Measurements from ENCODE around the gene SERTAD2.

SERTAD2 gene

DNA sequence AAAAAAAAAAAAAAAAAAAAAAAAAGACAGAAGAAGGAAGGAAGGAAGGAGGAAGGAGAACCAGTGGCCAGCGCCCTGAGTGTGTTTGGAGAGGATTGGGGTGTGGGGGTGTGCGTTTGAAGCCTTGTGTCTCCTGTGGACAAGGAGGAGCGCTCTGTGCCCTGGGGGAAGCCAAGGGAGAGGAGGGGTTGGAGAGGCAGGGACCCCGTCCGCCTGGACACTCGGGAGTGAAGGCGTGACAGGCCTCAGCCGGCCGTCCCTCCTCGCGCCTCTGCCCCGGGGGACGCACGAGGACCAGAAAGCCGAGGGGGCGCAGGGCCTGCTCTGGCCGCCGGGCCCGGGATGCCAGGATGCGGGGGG is 44.9 kb downstream of the SERTAD2 start:
- no peak for DNase-seq (ENCODE audit: low read depth)

DNA sequence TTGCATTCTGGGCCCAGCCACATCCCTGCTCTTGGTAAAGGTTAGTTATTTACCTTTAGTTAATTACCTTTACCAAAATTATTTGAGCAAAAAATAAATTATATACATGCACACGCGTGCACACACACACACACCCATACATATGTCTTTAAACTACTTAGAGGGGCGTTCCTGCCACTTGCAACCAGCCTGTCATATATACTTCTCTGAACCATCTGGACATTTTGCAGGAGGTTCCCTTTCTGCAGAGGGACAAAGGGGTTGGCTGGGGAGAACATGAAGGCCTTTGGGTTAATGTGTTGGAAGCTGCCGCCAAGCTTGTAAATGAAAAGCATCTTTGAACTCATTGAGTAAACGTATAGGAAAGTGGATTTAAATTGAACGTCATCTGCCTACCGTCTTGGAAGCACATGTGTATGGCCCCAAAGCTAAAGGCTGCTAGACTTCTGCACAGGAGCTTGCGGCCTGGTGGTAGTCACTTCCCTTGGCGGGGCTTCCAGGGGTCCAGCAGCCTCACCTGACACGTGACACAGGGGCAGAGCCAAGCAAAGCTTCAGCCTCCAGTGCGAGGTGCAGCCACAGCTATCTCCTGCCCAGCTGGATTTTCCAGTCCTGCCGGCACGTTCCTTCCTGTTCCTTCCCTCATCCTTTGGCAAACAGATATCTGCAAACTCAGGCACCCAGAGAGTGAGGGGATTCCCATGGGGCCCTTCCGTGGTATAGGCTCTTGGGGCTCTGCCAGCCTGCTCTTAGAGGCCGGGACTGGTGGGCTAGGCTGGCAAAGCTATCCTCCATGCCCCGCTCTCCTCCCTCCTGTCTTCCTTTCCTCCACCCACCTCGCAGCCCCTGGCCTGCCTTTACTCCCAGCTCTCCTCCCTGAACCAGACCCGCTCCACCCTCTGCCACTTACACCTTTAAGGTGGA is 46.1 kb downstream of the SERTAD2 start:
- DNase-seq (ENCODE audit: low read depth) = no peak

DNA sequence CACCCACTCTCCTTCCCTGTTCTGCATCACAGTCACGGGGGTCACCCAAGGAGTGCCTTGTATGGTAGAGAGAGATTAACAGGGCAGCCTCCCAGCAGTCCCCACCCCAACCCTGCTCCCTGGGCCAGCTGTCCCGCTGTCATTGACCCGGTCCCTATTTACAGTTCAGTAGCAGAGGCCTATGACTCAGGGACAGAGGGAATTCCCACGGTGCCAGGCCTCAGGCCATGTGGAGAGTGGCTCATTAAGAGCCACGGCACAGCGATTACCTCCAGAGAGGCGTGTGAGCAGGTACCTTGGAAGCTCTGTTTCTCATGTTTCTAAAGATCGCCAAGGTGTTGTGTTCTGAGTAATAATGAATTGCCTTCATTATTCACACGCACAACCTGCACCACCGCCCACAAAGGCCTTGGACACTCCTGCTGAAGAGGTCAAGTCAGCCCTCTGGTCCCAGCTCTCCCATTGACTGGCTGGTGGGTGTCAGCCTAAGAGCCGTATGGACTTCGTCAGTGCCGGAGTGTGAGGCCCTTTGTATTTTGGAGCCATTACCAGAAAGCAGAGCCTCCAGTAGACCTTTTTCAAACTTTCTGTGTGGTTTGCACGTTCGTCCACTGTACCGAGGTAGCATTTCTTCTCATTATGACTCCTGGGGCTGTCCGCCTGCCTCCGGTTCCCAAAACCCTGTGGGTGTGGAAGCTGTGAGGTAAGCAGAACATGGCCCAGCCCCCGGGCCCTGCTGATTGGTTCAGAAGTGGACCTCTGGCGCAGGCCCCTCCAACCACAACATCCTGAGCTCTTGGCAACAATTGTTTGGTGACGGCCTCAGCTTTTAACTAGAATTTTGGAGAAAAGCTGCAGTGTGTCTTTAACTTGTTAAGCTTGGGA is 47.0 kb downstream of the SERTAD2 start:
- peak; percentile 45 for DNase-seq (ENCODE audit: low read depth)

DNA sequence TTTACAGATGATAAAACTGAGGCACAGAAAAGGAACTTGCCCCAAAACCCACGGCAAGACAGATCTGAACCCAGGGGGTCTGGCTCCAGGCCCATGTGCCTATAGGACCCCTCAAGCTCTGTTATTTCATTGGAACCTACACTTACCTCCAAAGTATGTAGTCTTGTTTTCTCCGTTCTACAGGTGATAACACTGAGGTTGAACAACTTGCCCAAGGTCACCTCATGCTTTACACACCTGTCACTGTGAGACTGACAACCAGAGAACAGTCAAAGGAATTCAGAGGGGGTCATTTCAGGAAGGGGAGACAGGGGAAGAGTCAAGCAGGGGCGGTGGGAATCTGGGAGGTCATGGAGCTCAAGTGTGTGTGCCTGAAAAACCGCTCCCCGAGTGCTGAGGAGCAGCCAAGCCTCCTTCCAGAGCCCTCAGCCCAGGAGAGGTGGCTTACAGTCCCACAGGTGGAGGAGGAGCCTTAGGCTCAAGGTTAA is 47.7 kb downstream of the SERTAD2 start:
- no peak for DNase-seq (ENCODE audit: low read depth)

DNA sequence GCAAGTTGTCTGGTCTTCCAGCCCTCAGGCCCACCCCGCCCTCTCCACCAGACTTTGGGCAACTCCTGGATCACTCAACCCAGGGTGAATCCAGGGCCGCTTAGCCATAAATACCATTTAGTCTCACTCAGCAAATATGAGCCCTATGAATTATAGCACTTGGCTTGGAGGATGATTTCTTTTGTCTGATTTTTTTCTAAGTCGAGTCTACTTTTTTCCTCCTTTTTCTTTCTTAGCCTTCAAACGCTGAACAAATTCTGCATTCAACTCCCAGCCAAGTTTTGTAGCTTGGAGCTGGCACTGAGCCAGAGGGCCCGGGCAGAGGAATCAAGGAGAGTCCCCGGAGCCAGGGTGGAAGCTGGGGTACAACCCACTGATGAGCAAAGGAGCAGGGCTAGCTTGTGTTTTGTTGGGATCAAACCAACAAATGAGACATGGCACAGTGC is 48.7 kb downstream of the SERTAD2 start:
- DNase-seq (ENCODE audit: low read depth) = no peak

DNA sequence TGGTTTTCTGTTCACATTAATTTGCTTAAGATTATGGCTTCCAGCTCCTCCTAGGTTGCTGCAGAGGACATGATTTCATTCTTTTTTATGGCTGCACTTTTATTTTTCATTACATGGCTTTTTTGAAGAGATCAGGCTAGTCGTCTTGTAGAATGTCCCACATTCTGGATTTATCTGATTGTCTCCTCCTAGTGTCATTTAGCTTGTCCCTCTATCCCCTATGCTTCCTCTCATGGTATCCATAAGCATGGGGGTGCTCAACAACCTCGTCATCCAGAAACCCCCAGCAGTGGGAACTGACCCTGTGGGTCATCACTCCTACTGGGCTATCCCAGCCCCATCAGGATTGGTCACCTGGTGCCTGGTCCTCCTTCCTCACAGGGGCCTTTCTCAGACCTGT is 49.6 kb downstream of the SERTAD2 start:
- DNase-seq (ENCODE audit: low read depth) = no peak

DNA sequence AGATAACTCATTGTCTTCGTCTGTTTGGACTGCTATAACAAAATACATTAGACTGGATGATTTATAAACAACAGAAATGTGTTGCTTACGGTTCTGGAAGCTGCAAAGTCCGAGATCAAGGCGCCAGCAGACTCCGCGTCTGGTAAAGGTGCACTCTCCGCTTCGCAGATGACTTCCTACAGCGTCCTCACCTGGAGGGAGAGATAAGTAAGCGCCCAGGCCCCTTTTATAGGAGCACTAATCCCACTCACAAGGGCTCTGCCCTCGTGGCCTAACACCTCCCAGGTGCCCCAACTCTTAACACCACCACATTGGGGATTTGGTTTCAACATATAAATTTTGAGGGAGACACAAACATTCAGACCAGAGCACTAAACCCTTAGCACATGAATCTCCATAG is 51.3 kb downstream of the SERTAD2 start:
- no peak for DNase-seq (ENCODE audit: low read depth)

DNA sequence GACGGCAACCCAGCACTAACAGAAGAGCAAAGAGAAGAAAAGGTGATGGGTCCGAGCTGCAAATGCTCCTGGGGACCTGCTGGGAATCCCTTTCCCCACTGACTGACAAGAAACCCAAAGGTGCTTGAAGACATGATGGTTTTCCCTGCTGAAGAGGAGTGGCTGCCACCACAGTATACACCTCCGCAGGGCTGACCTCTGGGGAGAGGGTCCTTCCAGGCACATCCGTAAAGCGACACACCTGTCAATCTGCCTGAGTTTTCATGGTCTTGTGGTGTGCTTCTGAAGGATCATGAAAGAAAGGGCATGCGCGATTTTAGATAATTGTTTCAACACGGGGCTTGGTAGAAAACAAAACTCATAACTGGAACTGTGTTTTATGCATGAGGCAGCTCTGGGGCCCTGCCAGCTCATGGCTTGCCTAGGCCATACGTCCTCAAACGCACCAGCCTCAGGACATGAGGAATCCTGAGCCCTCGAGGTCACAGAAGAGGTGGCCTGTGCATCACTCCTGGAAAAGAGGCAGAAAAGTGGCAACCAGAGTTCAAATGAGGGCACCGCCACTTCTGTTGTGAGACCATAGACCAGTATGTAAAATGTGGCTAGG is 51.8 kb downstream of the SERTAD2 start:
- no peak for DNase-seq (ENCODE audit: low read depth)

DNA sequence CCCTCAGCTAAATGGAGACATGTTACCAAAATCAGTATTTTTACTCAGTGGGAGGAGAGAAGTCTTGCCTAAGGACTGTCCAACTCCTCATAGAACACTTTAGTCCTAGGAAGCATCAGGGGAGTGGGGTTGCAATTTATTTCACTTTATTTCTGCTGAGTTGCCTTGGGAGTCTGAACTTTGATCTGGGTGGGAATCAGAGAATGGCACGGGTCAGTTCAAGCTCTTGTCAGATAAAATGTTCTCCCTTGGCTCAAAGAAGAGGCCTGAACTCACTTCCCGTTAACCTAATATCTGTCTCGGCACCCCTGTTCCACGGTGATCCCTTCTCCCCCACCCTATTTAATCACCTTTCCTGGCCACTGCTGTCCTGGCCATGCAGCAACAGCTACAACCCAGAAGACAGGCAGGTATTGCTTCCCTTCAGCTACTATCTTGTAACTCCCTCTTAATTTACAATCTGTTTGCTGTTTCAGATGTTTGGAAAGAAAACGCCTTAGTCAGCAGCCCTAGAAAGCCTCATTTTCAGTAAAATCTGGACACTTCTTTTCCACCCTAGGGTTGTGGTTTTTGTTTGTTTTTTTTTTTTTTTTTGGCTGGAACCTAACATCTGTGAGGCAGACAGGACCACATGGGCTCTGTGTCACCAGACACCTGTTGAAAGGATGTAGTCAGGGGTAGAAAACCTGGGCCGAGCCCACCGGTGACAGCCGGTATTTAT is 52.5 kb downstream of the SERTAD2 start:
- DNase-seq (ENCODE audit: low read depth) = no peak

DNA sequence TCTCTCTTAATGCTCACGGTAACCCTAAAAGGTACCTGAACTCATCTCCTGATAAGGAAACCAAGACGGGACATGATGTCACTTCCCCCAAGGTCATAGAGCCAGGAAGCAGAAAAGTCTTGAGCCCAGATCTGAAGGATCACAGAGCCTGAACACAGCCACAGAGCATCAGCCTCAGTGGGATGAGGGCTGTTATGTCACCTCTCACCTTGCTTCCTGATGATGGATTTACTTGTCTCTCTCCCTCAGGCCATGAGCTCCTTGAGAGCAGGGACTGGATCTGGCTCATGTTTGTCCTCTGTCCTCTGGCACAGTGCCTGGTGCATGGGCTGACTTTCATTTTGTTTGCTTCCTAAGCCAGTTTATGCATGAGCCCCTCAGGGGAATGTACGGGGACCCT is 54.2 kb downstream of the SERTAD2 start:
- DNase-seq (ENCODE audit: low read depth) = no peak

DNA sequence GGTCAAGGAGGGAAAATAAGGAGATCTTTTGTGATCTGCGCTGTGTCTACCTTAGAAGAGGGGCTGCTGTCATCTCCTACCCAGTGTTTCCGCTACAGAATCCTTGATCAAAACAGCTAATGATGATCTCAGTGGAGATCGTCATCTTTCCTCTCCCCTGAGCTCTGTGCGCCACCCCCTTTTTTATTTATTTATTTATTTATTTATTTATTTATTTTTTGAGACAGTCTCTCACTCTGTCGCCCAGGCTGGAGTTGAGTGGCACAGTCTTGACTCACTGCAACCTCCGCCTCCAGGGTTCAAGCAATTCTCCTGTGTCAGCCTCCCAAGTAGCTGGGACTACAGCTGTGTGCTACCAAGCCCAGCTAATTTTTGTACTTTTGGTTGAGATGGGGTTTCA is 55.5 kb downstream of the SERTAD2 start:
- DNase-seq (ENCODE audit: low read depth) = no peak

DNA sequence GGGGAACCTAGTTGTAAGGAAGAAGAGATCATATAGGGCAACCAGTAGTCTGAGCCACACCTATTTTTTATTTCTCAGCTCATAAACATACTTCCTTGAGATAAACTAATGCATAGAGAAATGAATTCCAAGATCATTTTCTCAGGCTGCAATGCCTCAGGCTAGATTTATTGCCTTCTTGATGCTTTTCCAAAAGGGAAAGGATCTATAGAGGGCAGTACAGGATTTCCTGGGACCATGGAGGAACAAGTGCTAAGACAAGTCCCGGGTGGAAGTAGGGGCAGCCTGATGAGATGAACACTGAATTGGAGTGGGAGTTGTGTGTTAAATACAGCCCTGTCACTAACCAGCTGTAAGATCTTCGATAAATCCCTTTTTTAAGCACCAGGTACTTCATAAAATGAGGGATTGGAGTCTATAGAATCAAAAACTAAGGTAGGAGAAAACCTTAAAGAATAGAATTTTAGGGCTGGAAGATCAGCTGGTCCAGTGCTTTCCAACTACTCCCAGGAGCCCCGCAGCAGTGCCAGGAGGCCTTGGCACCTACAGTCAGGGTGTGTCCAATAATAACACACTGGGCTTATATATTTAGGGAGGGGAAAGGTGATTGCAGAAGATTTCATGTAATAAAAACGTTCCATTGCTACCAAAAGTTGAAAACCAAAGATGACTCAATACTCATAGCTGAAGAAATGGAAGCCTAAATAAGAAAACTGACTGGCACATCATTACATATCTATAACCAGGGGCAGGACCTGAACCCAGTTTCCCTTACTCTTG is 58.1 kb downstream of the SERTAD2 start:
- no peak for DNase-seq (ENCODE audit: low read depth)

DNA sequence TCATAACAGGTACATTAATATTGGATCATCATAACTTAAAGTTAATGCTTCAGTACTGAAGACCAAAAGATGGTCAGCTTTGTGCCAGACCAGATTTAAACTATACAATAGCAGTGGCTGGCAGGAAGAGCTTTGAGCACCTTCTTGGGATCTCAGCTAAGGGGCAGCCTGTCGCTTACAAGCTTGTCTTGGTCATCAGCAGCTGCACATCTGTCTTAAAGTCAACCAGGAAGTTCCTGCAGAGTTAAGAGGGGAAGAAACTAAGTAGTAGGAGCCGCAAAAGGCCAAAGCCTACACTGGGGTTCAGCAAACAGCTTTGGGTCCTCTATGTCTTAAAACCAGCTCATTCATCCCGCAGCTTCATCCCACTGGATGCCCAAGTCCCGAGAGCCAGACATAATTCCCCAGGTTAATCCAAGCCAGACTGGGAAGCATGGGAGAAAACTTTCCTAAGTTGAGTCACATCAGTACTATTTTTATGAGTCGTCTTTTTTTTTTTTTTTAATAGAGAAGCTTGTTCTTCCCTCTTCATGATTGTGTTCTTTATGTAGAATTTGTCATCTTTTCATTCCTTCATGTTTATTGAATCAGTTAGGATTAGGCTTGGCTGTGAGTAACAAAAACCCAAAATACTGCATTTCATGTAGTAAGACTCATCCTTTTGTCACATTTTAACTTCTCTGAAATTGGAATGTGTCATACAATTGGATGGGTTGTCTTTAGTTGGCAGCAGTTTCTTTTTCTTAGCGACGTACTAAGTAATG is 59.3 kb downstream of the SERTAD2 start:
- DNase-seq (ENCODE audit: low read depth) = no peak

DNA sequence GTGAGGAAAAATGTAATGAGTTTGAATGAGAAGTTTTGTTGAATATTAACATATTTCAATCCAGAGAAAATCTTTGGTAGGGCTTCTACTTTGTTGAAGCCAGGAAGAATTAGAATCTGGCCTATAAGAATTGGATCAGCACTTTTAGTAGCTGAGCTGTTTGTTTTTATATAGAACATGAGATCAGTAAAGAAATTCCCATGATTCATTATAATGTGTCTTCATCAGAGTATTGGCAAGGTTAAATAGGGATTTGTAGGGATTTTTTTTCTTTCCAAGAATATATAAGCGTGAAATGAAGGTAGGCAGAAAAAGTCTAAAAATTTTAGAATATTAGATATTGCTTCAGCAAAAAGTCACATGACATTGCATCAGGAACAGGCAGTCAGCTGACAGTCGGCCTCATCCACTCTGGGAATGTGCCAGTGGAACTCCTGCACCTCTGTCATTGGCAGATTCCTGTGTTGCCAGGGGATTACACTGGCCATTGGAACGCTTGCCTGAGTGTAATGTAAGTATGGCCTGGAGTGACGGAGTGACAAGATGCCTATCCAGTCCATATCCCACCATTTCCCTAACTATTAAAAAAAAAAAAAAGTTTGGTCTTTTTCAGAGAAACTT is 60.6 kb downstream of the SERTAD2 start:
- no peak for DNase-seq (ENCODE audit: low read depth)

DNA sequence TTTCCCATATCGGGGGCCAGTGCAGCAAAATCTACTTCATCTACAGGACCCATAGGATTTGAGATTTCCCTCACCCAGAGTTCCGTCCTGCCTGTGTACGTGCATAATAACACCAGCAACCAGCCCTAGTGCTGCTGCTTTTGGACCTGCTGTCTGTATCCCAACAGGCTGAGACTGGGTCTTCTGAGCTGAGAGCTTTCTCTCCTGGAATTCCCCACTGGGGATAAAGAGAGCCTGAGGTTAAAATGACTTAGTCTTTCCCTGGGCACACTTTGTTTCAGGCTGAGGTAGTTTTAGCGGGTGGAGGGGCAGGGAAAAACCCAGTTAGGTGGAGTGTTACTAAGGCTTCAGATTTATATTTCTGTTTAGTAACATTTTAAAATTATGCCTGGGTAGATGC is 62.5 kb downstream of the SERTAD2 start:
- no peak for DNase-seq (ENCODE audit: low read depth)

DNA sequence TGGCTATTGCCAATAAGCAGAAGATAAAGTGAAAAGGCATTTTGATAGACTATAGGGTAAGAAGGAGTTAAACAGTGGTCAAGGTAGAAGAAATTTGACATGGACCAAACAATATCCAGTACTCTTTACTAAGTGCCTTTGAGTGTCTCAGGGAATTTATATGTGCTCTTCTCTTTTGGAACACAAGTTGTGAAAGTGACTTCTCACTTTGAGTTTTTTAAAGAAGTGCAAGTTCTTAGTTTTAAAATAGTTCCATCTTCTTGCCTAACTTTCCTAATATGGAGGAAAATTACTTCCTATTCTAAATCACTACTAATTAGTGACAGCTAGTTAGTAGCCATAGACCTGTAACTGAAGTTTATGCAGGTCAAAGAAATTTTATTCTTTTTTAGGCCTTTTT is 66.2 kb downstream of the SERTAD2 start:
- DNase-seq (ENCODE audit: low read depth) = no peak

DNA sequence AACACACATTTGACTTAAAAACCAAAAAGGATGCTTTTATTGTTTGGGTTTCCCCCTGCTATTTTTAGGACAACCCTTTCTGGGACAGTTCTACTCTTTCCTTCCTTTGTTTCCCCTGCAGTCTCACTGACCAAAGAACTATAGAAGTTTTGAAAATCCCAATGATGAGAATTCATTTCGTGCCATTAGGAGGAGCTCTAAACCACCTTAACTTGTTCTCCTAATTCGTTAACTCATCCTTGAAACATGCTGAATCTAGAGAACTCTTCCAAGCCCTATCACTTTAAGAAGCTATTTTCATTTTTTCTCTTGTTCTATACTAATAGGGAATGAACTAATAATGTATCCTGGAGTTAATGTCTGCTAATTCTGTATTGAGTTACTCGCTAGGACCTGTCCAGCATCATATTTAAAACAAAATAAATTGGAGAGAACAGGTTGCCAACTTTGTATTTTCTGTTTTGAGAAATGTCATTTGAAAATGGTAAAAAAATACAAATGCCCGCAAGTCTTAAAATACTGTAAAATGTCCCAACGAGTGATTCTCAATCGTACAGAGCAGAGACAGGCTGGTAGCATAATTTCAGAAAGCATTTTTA is 66.7 kb downstream of the SERTAD2 start:
- no peak for DNase-seq (ENCODE audit: low read depth)

DNA sequence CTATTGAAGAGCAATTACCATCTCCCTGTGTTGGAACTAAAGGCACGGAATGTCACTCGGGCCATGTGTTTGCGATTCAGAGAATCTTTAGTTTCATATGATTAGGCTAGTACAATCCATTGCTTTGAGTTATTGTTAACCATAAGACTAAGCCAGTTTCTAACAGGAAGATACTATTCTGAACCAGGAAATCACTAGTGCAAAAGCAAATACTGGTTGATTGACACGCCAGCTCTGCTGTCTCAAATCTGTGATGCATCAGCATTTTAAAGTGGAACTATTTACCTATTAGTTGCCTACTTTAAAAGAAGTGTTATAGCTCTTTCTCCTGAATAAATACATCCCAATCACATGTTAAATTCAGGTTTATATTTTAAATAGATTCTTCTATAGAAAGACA is 67.7 kb downstream of the SERTAD2 start:
- no peak for DNase-seq (ENCODE audit: low read depth)

DNA sequence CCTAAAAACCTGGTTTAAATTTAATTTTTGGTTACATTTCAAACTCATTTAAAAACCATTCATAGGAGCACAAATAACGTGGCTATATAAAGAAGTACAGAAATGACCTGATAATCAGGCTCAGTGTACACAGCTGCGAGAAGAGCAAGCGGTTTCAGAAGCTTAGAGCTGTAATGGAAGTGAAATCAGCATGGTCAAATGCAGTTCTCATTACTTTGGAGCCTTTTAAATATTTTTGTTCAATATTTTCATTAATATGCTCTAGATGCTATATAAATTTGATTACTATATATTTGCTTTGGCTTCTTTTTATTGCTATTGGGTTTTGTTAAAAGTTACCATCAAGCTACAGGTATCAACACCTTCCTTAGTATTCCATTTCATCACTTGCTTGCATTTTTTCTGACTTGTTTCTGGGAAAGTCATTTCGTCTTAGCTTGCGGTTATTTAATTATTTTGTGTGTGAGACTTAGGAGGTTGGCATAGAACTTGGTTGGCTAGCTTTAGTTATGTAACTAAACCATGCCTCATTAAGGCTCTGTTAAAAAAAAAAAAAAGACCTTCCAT is 70.9 kb downstream of the SERTAD2 start:
- DNase-seq (ENCODE audit: low read depth) = no peak
